NCI-H446 treated with DMSO at 0.1 percent for 48 hours (cell line): ENCODE measurements around the gene DAAM2.

Experiments used
- DNase-seq: peaks from one replicate; lab custom pipeline; 2025; lab: John Stamatoyannopoulos, UW

Gene DAAM2

DNA sequence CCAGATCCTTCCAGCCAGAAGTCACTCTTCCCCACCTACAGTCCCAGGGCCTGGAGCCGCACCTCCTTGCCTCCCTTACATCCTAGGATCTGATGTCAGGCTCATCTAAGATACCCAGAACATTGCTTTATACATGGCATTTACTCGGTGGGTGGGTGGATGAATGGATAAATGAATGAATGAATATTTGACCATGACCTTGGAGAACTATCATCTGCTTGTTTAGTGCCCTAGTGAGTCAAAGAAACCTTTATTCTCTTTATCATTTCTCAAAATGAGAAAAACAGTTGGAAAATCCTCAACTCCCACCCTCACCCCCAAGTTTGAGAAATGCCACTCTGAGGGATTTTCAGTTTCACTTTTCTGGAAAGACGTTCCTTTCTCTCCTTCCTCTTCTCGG is 56.0 kb downstream of the DAAM2 start:
- DNase-seq: no peak

DNA sequence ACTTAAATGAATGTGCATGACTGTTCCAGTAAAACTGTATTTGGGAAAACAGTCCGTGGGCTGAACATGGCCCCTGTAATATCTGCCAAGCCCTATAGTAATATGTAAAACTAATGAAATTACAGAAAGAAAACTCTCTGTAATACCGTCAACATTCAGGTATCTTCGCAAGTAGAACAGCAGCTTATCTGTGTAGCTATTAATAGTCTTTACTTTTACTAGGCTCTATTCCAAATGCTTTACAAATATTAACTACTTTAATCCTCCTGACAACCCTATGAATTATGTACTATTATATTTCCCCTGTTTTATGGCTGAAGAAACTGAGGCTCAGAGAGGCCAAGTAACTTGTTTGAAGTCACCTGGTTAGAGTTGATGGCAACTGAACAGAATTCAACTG is 57.1 kb downstream of the DAAM2 start:
- no peak for DNase-seq

DNA sequence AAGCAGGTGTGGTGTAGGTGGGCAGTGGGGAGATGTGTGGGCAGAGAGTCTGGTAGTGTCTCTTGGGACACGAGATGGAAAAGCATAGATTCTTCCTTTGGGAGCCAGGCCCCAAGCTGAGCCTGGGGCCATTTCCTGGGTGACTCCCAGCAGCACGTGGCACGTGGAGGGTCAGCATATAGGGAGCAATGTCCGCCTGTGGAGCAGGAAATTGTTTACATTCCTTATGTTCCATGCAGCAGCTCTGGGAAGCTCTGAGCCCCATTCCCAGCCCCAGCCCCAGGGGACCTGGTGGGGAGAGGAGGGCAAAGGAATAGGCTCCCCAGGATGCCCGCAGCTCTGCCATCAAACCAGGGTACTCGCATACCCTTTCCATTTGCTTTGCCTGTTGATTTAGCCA is 57.6 kb downstream of the DAAM2 start:
- no peak for DNase-seq

DNA sequence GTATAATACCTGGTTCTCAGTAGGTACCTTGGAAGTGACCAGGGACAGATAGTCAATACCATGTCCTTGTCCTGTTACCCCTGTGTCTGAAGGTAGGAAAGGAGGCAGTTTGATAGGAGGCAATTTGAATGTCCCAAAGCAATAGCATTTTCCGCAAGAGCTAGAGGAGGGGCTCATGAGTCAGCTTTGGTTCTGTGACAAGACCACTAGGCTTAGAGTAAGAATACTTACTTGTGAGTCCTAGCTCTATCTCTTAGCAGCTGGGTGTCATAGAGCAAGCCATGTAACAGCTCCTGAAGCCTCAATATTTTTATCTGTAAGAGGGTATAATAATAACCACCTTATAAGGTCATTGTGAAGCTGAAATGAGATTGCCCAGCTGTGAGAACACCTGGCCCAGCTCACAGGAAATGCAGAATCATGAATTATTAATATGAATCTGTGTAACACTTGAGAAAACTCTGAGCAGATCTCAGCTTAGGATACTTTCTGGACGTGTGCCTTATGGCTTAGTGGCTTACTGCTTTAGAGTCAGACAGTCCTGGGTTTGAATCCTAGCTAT is 58.6 kb downstream of the DAAM2 start:
- no peak for DNase-seq

DNA sequence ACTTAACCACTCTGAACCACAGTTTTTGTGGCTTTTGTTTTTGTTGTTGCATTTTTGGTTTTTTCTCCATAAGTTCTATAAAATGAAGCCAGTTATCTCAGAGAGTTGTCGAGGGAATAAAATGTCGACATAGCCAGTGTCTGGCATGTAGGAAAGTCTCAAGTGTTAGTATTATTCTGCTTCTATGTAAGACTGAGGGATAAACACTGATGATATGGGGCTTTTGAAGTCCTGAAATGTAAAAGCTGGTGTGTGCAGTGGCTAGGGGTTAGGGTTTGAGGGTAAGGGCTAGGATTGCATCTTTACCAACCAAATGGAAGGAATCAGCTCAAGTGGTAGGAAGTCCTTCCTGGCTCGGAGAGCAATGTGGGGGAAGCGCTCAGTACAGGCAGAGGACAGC is 59.2 kb downstream of the DAAM2 start:
- no peak for DNase-seq

DNA sequence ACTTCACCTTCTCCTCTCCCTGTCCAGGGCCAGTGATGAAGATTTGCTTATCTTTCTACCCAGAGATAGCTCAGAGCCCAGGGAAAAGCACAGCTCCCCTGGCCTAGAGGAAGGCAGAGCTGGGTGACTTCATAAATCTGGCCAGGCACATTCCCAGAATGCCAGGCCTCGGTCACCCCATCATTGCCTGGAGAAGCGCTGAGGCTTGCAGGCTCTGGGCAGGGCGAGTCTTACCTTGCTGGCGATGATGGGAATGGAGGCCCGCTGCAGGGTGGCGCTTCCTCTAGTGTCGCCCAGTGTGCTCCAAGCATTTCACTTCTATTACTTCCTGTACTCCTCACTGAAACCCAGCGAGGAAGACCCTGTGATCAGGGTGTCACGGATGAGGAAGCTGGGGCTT is 60.1 kb downstream of the DAAM2 start:
- no peak for DNase-seq

DNA sequence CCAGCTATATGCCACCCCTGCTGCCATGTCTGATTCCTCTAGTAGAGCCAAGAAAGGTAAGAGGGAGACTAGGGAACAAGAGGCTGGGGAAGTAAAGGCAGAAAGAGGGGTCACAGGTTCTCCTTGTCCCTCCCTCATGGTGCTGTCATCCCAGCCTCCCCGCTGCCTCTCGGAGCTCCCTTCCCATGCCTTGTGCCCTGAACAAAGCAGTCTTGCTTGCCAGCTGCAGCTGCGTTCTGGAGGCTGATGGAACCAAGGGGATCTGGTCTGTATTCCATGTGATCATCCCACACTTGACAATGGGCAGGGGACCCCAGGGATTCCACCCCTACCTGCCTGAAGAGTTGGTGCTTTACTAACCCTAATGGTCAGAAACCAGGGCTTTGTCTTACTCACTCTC is 61.4 kb downstream of the DAAM2 start:
- DNase-seq: no peak

DNA sequence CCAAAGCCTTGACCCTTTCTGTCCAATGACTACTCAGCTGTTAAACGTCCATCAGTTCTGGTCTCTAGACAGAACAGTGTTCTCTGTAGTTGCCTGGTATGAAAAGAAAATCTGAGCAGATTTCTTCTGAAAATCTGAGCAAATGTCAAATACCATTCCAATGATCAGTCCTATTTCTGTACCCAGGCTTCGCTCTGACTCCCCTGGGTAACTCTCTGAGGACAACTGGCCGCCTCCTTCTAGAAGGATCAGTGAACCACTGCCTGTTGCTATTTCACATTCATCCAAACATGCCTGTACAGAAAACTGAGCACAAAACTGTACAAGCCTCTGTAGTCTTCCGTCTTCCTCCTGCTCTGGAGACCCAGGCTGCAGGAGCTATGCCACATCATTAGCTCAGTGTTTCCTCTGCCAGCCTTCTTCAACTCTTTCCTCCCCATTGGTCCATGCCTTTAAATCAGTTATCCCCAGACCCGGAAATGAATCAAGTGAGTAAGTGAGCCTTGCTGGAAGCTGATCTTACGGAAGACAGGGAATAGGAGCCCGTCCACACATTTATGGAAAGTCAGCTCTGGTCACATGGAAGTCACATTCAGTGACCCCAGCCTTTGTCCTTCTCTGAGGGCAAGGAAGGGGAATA is 63.3 kb downstream of the DAAM2 start:
- no peak for DNase-seq

DNA sequence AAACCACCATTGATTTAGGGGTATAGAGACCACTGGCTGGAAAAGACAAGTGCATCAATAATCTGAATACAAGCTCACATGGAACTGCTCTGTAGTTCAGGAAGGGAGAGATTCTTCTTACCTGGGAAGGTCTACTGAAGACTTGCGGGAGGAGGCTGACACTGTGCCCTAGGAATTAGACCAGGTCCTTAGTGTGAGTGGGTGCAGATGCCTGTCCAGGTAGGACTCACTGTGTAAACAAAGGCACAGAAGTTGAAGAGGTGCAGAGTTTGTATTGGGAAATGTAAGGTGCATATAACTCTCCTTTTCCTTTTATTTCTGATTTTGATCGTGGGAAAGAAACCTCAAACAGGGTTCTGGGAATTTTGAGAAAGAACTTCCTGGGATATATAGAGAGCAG is 66.8 kb downstream of the DAAM2 start:
- no peak for DNase-seq

DNA sequence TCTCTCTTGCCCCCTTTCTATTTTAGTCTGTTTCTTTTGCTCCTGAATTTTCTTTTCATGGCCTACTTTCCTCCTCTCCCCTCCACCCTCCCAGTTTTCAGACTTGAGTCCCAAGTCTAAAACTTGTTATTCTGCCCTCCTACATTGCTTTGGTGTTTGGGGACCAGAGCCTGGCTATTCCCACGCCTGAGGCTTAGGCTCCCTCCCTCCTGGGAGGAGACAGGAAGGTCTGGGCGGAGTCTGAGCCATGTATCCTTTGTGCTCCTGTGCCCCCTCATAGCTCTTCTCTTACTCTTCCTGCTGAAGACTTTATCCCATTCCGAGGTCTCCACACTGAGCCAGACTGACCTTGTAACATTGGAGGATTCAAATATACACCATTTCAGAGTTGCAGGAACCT is 69.5 kb downstream of the DAAM2 start:
- DNase-seq: no peak

DNA sequence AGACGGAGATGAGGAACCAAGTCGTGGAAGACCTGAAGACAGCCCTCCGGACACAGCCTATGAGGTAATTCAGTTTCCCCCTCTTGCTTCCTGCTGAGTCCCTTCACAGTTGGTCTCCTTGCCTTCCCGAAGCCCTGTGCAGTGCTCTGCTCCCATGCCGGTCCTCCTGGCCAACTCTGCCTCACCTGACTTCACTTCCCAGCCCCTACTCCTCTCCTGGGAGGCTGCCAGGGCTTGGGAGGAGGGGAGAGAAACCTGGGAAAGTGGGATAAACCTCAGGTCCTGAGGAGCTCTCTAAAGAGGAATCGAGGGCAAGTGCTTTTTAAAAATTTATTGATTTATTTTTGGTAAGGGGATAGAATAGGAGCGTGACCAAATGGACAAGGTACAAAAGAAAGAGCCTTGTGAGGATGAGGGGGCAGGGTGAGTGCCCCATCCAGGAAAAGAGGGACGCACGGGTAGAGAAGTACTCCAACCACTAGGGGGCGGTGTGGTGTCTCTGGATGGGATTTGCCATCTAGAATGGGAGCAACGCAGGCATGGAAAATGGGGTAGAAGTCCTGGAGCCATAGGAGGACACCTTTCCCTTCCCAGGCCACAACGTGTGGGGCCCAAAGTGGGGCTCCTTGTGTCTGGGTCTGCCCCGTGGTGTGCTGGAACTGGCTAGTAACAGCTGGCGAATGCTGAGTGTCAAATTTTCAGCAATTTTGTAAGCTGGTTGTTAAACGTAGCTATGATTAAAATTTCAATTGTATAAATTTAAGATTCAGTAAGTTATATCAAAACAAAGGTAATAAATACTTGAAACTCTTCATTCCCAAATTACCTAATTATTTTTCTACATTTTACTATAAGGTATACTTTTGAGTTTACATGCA is 73.1 kb downstream of the DAAM2 start:
- DNase-seq: no peak

DNA sequence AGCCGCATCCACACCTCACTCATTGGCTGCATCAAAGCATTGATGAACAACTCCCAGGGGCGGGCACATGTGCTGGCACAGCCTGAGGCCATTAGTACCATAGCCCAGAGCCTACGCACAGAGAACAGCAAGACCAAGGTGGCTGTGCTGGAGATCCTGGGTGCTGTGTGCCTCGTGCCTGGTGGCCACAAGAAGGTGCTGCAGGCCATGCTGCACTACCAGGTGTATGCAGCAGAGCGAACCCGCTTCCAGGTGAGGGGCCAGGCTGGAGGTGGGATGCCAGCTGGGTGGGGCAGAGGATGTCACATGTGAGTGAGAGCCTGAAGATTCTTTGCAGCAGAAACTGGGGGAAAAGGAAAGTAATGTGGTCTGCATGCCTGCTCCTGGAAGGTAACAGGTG is 75.4 kb downstream of the DAAM2 start:
- no peak for DNase-seq

DNA sequence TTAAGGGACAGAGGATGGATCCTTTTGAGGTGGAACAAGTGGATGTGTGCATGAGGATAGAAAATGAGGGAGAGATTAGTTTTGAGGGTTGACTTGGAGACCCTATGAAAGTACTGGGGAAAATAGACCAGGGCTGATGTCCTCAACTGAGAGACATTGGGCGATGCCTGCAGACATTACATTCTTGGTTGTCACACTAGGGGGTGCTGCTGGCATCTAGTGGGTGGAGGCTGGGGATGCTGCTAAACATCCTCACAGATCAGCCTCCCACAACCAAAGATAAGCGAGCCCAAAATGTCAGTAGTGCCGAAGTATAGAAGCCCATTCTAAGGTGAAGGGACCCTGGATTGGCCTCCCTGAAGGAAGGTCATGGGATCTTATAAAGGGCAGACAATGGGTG is 78.8 kb downstream of the DAAM2 start:
- DNase-seq: no peak

DNA sequence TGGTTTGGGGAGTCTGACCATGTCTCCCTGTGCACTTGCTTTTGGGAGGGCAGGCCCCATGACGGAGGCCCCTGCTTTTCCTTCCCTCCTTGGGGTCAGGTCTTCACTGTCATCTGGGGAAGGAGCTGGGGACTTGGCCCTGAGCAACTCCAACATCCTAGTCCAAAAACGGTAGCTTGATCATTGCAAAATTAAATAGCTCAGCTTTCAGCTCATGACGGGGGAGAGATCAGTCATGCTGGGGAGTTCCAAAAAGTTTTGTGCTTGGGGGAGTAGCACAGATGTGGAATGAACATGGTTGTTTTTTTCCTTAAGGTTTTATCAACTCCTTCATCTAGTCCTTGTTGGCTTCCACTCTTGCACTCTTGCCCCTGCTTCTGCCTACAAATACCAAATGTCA is 81.3 kb downstream of the DAAM2 start:
- no peak for DNase-seq

DNA sequence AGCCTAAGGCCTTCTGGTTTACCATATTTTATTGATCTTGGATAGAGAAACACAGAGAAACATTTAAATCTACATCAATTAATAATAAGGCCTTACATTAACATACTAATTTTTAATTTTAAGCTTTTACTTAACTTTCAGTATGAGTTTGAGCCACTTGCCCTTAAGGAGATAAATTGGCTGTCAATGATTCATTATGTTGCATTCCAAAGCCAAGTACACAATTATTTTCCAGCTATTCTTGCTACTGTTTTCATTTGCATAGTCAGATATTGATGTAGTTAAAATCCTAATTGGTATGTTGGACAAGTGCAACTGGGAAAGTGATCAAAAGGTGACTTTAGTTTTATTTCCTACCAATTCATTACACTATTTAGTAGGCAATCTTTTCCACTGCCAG is 83.9 kb downstream of the DAAM2 start:
- DNase-seq: peak; percentile 7

DNA sequence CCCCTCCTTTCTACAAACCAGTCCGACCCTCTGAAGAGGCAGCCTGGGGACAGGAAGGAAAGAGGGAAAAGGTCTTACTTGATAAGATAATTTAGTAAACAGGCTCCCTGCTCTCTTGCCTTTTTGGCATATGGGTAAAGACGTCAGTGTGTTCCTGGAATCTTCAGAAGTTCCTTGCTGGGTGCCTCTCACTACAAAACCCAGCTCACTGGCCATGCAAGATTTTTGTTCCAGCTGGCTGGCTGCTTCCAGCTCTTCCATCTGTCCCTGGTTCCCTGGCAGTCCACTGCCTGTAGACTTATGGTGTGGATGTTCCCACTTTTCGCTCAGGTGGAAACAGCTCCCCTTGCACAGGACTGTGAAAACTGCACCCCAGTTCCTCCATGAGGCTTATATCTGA is 84.7 kb downstream of the DAAM2 start:
- peak; percentile 75 for DNase-seq

DNA sequence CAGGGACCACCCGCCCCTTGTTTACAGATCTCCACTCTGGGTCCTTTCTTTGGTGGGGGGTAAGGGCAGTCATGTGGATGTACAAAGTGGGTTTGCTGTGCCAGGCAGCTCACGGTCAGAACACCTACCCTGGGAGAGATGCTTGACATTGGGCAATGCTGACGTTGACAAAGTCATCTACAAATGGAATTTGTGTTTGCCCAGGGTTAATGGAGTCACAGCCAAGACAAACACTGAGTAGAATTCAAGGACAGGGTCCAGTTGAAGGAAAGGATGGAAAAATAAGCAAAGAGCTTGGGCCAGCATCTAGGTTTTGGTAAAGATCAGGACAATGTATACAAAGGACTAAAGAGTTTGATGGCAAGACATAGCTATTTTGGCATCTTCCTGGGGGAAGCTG is 87.4 kb downstream of the DAAM2 start:
- no peak for DNase-seq

DNA sequence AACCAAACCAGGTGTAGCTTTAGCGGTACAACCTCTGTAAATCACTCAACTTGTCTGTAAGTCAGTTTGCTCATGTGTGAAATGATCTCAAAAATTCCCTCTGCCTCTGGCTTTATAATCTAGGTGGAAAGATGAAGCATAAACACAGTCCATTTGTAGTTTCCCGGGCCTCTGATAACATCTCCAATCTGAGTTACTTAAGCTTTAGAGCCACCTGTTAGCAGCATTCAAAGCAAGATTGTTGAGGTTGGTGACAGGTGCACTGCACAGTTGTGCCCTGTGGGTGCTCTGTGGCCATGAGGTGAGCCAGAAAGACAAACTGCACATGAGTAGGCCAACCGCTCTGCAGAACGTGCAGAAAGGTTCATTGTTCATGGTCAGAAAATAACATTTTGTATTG is 88.4 kb downstream of the DAAM2 start:
- no peak for DNase-seq

DNA sequence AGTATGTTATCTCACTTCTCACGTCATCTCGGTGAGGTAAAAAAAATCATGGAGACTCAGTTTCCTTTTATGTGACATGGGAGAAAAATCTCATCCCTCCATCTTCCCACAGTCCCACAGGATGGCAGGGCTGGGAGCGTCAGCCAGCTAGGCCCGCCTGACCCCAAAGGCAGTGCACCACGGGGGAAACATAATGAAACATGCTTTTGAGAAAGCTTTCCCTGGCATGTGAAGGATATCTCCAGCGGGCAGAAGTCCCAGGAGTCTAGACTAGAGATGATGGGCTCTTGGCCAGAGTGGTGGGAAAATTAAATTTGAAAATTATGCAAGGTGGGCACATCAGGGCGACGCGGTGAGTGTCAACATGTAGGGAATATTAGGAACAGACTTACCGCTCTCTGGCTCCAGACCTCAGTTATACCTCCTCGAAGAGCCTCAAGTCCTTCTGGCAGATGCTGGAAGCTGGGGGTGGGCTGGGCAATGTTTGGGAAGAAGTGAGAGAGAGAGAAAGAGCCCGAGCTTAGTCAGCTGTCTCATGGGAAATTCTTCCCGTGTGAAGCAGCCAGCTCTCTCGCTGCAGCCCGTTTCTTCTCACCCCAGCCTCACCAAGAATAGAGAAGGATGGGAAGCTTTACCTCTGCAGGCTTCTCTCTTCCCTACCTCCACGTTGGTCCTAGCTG is 89.8 kb downstream of the DAAM2 start:
- DNase-seq: peak; percentile 63

DNA sequence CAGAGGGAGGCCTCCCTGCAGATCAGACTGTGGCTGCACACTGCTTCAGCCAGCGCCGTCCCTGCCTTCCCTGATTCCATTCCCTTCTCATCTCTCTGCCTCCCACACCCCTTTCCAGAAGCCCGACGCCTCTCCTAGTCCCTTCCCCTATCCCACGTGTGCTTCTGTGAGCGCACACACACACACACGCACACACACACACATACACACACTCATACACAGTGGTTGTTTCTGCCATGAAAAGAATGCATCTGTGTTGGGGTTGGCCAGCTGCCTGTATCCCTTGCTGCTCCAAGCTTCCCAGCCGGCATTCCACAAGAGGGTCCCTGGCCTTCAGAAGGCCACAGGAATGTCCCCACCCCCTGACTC is 90.3 kb downstream of the DAAM2 start:
- DNase-seq: peak; percentile 30

DNA sequence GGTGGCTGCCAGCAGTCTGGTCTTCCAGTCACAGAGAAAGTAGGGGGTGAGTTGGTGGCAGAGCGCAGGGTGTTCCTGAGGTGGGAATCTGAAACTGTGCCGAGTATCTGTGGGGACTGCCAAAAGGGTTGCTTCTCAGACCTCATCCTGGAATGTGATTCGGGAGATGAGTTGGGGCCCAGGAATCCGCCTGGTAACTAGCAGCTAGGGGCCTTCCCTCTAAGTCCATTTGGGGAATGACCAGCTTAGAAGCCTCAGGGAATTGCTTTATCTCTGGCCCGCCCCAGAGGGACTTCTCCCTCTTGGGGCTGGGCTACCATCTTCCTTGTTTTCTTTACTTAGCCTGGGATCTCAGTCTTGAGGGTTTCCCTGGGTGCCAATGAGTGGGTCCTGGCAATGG is 92.5 kb downstream of the DAAM2 start:
- no peak for DNase-seq

DNA sequence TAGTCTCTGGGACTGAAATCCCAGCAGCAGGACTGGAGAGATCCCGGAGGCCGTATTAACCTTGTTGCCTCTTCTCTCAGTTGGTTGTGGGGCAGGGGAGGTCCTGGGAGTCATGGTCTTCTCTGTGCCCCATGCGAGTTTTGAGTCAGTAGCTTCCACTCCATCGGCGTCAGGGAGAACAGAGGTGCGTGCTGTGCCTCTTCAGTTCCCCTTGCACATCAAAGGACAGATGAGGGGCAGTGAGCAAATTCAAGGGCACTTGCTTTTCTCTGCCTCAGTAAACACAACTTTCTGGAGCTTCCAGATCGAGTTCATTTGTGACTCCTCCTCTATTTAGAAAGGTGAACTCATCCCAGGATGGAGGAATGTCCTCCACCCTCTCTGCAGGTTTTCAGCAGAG is 93.5 kb downstream of the DAAM2 start:
- DNase-seq: no peak

DNA sequence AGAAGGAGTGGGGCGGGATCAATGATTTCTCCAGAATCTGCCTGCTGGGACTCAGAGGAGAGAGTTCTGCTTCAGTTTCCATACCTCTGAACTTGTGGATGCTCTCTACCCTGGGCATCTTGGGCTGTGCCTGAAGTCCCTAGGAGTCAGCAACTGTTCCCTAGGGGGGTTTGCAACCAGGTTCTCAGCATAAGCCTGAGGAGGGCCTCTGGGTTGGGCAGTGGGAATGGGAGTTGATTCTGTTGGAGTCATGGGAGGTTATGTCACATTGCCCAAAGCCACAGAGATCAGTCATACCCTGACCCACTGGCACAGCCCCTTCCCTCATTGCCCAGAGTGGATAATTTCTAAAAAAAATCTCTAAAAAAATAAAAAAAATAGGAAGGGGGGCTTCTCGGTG is 94.7 kb downstream of the DAAM2 start:
- DNase-seq: no peak
